ENCODE data around the gene STARD7.

Gene STARD7

DNA sequence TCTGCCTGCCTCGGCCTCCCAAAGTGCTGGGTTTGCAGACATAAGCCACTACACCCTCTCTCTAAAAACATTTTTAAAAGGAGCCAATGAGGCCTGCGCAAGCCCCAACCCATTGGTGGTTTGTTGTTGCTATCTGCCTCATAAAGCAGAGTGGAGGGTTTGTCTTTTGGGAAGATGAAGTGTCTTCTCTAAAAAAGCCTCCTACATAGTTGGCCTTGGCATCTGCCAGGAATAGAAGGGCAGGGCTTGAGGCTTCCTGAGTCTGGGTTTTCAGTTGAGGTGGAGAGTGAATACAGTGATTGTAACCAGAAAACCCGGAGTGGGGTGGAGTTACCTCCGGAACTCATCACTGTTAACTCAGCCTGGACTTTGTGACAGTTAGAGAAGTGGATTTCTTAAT is 5.9 kb upstream of the STARD7 start:
- TF ChIP-seq TAF1 (IDR thresholded peaks at IDR 0.05; ENCODE audit: low read depth, low read length) (no peak), PAX5 (IDR thresholded peaks at IDR 0.05; ENCODE audit: insufficient read depth, low read length, severe bottlenecking) (no peak), SPI1 (IDR thresholded peaks at IDR 0.05; ENCODE audit: low read depth, low read length) (no peak), POLR2A (IDR thresholded peaks at IDR 0.05; ENCODE audit: low read depth, low read length) (no peak), POU2F2 (IDR thresholded peaks at IDR 0.05; ENCODE audit: low read depth, low read length) (no peak), POLR2AphosphoS5 (IDR thresholded peaks at IDR 0.05; ENCODE audit: low read depth, low read length) (no peak)
- DNase-seq (ENCODE audit: insufficient read length, low spot score), result no peak
- no peak for FAIRE-seq

- no peak for TF ChIP-seq PAX5 (IDR thresholded peaks at IDR 0.05; ENCODE audit: insufficient read depth, low read length, severe bottlenecking)
- DNase-seq (ENCODE audit: insufficient read length, low spot score) (no peak), FAIRE-seq (no peak)
Observed at GRCh38 chr2:96213379-96213778, 4.8 kb upstream of the STARD7 start.

DNA sequence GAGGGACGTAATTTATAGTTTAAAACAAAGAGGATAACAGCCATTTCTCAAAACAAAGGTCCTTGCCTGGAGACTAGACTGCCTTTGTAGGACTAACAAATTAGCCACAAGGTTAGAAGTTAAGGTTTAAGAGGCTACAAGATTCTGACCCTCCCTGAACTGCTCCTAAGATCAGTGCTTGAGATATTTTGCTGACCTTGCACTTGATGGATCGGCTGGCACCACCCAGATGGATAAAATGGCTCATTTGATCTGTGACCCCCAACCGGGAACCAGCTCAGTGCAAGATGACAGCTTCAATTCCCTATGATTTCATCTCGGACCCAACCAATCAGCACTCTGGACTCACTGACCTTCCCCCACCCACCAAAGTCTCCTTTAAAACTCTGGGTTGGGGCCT is 3.7 kb upstream of the STARD7 start:
- FAIRE-seq (no peak), DNase-seq (ENCODE audit: insufficient read length, low spot score) (no peak)
- TF ChIP-seq TAF1 (IDR thresholded peaks at IDR 0.05; ENCODE audit: low read depth, low read length) (no peak), POLR2A (IDR thresholded peaks at IDR 0.05; ENCODE audit: low read depth, low read length) (no peak), POU2F2 (IDR thresholded peaks at IDR 0.05; ENCODE audit: low read depth, low read length) (no peak)

- TF ChIP-seq POLR2AphosphoS5 (IDR thresholded peaks at IDR 0.05; ENCODE audit: low read depth, low read length) (no peak), PAX5 (IDR thresholded peaks at IDR 0.05; ENCODE audit: insufficient read depth, low read length, severe bottlenecking) (no peak), SPI1 (IDR thresholded peaks at IDR 0.05; ENCODE audit: low read depth, low read length) (no peak), TAF1 (IDR thresholded peaks at IDR 0.05; ENCODE audit: low read depth, low read length) (no peak), POLR2A (IDR thresholded peaks at IDR 0.05; ENCODE audit: low read depth, low read length) (no peak), POU2F2 (IDR thresholded peaks at IDR 0.05; ENCODE audit: low read depth, low read length) (no peak)
- FAIRE-seq, result peak; percentile 9
Observed at GRCh38 chr2:96209729-96210085, 1.1 kb upstream of the STARD7 start.

GRCh38 chr2:96209011-96209728 is 543 bp upstream of the STARD7 start:
- FAIRE-seq (no peak), DNase-seq (ENCODE audit: insufficient read length, low spot score) (no peak)
- TF ChIP-seq POU2F2 (IDR thresholded peaks at IDR 0.05; ENCODE audit: low read depth, low read length) (no peak), TAF1 (IDR thresholded peaks at IDR 0.05; ENCODE audit: low read depth, low read length) (peak; percentile 17; the same call in 1 of the 2 replicates)

More at GRCh38 chr2:96209729-96210085, 1.1 kb upstream of the STARD7 start:
- DNase-seq (ENCODE audit: insufficient read length, low spot score), result no peak

DNA sequence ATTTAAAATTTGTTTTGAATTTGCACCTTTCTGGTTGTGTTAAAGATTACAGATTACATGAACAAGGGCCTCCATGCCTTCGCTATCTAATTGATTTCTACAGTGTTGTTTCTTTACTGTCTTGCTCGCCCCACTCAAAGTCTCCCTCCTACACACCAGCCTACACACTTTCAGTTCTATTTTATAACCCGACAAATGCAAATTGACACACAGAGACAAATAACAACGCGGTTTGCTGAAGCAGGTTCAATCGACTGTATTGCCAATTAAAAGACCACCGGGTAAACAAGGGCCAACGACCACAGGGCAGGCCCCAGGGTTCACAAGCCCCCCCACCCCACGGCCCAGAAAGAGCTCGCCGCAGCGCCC is 869 bp downstream of the STARD7 start:
- FAIRE-seq (peak; percentile 64), DNase-seq (ENCODE audit: insufficient read length, low spot score) (peak; percentile 17)
- peak; percentile 54 for TF ChIP-seq SPI1 (IDR thresholded peaks at IDR 0.05; ENCODE audit: low read depth, low read length)
- no peak for TF ChIP-seq POLR2AphosphoS5 (IDR thresholded peaks at IDR 0.05; ENCODE audit: low read depth, low read length)
- no peak for TF ChIP-seq PAX5 (IDR thresholded peaks at IDR 0.05; ENCODE audit: insufficient read depth, low read length, severe bottlenecking)
- peak; percentile 67 for TF ChIP-seq POU2F2 (IDR thresholded peaks at IDR 0.05; ENCODE audit: low read depth, low read length)

DNA sequence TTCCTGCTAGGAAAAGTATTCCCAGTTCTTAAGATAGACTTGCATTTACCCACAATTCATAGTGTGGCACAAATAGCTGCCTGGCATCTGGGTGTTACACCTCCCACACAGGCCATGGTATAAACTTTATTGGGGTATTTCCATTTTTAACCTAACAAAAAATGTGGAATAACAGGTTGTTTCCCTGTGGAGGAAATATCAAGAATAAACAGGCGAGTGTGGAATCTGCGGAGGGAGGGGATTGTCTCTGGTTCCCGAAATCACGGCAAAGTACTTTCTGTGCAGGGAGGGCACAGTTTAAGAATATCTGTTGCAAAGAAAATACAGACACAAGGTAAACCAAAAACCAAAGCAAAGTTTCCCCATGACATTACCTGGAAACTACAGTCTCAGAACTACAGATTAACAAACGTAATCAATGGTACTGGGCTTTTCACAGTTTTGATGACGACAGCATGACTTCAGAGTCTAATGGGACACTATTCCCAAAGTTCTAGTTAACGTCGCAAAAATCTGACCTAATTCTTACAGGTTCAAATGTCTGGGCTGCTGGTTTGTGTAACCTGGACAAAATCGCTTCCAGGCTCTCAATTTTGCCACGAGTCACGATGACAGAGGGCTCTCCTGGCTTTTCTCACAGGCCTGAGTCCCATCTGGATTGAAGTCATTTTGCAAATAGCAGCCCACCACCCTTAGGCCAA is 1.4 kb downstream of the STARD7 start:
- peak; percentile 20 for FAIRE-seq
- no peak for DNase-seq (ENCODE audit: insufficient read length, low spot score)
- TF ChIP-seq POLR2A (IDR thresholded peaks at IDR 0.05; ENCODE audit: low read depth, low read length) (no peak), POU2F2 (IDR thresholded peaks at IDR 0.05; ENCODE audit: low read depth, low read length) (no peak), TAF1 (IDR thresholded peaks at IDR 0.05; ENCODE audit: low read depth, low read length) (no peak), PAX5 (IDR thresholded peaks at IDR 0.05; ENCODE audit: insufficient read depth, low read length, severe bottlenecking) (no peak)

- TF ChIP-seq TAF1 (IDR thresholded peaks at IDR 0.05; ENCODE audit: low read depth, low read length), result no peak
- no peak for TF ChIP-seq POU2F2 (IDR thresholded peaks at IDR 0.05; ENCODE audit: low read depth, low read length)
- no peak for TF ChIP-seq PAX5 (IDR thresholded peaks at IDR 0.05; ENCODE audit: insufficient read depth, low read length, severe bottlenecking)
- no peak for TF ChIP-seq POLR2AphosphoS5 (IDR thresholded peaks at IDR 0.05; ENCODE audit: low read depth, low read length)
- DNase-seq (ENCODE audit: insufficient read length, low spot score) (no peak), FAIRE-seq (no peak)
Observed at GRCh38 chr2:96205888-96206287, 2.7 kb downstream of the STARD7 start.

DNA sequence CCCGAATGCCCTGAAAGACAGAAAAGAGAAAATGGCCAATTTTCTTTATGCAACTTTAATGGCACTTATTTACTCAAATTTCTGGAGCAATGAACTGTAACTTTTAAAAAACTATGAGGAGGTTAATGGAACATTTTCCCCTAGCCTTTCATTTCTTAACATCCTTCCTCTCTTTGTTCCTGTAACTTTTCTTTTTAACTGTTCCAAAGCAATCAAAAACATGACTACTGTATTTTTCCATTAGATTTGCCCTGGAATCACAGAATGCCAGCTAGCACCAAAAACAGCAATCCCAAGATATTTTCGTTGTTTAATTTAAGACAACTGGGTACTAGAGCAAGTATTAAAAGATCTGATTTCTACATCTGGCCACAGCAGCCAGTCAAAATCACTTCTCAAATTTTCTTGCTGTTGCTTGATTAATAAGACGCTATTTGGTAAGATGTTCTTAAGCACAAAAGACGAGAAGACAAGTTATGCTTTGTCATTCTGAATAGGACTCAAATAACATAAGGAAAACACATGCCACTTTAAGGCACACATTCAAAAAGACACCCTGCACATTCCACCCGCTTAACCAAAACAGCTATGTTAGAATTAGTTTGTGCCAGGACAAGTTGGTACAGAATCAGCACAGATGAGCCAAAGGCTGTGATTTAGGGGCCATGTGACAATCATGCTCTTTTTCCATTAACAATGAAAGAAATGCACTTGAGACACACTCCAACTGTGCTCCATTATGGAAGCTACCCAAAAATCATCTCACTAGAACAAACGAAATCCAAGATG is 3.6 kb downstream of the STARD7 start:
- TF ChIP-seq TAF1 (IDR thresholded peaks at IDR 0.05; ENCODE audit: low read depth, low read length) (no peak), POLR2A (IDR thresholded peaks at IDR 0.05; ENCODE audit: low read depth, low read length) (no peak), POLR2AphosphoS5 (IDR thresholded peaks at IDR 0.05; ENCODE audit: low read depth, low read length) (no peak), PAX5 (IDR thresholded peaks at IDR 0.05; ENCODE audit: insufficient read depth, low read length, severe bottlenecking) (no peak), SPI1 (IDR thresholded peaks at IDR 0.05; ENCODE audit: low read depth, low read length) (no peak), POU2F2 (IDR thresholded peaks at IDR 0.05; ENCODE audit: low read depth, low read length) (no peak)
- FAIRE-seq, result no peak
- no peak for DNase-seq (ENCODE audit: insufficient read length, low spot score)

All from GM12891 (cell line).